ENCODE data around the gene VAV2.

The VAV2 gene

DNA sequence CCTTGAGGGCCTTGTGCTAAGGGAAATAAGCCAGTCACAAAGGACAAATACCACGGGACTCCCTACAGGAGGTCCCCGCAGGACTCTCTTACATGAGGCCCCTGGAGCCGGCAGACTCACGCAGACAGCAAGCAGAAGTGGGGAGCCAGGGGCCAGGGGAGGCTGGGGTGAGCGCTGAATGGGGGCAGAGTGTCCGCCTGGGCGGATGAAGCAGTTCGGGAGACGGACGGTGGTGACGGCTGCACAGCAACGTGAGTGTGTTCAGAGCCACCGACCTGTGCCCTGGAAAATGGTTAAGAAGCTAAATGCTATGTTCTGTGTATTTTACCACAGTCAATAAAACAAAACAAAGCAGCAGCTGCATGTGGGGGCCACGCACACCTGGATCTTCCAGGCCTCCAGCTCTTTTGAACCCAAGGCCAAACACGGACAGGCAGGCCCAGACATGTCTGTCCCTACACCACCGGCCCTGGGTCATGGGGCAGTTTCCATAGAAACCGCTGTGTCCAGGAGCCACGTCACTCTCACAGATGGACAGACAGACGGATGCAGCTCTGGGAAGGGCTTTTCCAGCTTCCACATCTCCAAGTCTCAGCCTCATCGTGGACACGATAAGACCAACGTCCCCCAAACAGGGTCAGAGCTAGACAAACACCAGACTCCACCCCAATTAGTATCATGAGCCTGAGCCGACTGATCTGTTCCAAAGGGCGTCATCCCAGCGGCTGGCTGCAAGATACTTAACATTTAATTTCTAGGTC lies 103.9 kb downstream of the VAV2 start:
- DNase-seq = no peak

DNA sequence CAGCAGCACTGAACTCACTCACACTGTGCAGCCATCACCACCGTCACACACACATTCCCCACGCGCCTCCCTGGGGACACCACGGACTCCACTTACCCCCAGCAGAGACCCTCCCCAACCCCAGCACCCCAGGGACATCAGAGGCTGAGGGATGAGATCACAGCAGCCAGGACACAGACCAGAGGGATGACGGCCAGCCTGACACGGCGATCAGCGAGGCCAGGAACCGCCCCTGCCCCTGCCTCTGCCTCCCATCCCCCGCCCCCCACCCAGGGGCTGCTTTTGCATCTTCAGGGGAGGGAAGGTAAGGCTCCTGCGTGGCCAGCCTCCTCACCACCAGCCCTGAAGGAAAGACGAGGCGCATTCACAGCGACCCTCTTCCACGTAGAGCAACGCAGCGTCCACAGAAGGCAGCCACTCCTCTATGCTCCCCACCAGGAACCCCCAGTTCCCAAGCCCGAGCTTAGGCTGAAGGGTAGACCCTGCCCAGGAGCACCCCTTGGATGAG lies 104.5 kb downstream of the VAV2 start:
- DNase-seq = no peak

DNA sequence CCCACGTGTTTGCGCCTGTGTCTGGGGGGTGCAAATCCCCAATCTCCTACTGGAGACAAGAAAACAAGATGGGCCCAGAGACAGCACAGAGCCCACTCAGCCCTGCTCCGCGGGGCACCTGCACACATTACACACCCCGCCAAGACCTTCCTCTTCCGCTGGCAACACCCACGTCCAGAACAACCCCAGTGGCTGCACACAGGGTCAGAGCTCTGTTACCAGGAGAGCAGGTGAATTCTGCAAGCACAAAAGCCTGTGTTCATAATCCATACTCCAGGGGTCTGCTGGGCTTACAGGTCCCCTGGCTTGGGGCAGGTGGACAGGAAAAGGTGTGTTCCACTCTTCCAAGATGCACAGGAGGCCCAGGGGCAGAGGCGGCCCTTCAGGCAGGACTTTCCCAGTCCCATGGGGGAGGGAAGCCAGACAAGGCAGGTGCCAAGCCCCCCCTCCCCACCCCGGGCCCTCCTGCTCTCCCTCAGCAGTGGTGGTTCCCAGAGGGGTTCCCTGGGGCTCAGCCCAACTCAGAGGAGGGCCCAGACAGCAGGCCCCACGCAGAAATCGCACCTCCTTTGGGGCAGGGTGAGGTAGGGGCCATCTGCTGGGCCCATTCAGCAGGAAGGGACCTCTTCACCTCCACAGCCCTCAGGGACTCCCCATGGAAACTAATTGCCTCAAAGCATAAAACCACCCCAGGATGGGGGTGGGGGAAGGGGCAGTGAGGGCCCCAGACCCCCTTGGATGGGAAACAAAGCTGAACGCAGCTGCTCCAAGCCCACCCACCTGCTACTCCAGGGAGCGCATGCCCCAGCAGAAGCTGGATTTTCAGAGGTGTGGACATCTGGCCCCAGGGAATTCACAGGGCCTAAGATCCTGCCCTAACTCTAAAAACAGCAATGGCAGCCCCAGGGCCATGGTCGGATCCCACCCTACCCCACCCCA lies 105.3 kb downstream of the VAV2 start:
- no peak for DNase-seq

DNA sequence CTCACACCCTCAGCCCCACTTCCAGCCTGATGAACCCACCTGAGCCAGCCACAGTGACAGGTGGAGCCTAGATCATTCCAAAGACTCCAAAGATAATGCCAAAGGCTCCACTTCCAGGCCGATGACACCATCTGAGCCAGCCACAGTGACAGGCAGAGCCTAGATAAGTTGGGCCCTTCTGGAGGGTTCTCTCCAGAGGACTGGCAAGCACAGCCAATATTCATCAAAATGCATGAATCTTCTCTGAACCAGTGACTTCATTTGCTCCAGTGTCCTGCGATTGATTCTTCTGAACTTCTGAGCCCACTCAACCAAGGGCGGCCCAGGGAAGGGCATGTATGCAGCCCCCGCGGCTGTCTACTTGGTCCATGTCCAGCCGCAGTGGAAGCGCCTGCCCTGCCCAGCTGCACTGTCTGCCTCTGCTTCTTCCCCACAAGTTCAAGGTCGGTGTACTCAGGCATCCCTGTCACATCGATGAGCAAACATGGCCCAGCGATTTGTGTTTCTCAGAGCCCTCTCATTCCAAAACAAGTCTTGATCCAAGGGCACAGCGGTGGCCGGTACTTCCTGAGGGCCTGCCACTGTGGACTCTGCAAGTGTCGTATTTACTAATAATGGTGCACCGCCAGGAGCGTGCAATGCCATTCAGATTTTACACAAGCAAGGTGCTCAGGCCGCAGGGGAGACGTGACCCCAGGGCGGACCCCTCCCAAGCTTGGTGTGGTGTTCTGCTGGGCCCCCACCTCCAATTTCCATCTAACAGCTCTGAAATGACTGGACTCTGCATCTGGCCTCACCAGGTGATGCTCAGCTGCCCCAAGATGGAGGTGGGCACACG lies 107.0 kb downstream of the VAV2 start:
- DNase-seq = no peak

DNA sequence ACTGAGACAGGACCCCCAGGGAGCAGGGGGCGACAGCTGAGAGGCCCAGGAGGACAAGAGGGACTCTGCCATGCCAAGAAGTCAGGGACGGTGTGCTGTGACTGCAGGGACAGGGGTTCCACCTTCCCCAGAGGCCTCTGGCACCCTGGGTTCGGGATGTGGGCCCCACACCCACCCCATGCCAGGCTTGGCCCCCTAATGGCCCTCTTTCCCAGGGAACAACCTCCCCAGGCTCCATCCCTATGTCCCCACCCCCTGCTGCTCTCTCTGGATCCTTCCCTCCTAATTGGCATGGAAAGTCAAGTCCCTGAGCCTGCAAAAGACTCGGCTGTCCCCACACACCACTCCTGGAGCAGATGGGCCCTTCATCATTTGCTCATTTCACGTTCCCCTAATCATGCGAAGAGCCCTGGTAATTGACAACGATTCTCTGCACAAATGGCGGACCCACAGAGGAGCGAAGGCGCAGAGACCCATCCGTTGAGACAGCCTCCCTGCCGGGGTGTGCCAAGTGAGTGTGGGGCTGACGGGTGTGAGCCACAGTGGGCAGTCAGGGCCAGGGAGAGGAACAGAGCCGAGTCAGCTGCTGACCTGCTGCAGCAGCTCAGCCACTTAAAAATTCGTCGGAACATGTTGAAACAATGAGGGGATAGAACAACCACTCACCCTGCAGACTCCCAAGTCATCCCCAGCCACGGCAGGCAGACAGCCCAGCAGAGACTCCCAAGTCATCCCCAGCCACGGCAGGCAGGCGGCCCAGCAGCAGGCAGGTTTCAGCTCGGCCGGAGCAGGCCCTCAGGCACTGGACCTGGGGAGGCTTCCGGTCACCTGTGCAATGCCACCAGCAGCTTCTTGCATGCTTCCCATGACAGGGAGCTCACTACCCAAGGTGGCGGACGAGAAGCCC lies 109.0 kb downstream of the VAV2 start:
- no peak for DNase-seq

DNA sequence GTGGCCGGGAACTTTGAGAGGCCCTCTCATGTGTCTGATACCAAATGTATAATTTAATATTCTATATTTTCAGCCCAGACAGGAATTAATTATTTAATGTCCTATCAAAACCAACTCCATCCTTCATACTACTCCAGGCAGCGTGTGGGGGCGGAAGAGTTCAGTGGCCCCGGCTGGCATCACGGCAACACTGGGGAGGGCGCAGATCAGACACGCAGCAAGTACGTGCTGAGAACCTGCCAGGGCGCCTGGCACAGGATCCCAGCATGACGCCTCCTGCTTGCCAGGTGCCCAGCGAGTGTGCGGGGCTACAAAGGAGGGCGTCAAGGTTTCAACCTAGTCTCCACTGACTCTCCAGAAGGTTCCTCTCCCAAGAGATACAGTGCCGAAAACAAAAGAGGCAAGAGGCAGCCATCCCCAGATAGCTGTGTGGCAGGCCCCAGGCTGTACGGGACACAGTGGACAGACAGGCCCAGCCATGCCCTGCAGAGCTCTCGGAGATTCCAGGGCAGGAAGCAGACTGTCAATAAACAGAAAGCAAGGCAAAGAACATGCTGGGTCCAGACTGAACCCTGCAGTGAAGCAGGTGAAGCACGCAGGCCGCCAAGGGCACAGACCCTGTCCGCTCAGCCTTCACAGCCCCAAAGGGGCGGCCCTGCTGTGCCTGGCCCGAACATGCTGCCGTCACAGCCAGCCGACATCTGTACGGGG lies 110.3 kb downstream of the VAV2 start:
- no peak for DNase-seq

DNA sequence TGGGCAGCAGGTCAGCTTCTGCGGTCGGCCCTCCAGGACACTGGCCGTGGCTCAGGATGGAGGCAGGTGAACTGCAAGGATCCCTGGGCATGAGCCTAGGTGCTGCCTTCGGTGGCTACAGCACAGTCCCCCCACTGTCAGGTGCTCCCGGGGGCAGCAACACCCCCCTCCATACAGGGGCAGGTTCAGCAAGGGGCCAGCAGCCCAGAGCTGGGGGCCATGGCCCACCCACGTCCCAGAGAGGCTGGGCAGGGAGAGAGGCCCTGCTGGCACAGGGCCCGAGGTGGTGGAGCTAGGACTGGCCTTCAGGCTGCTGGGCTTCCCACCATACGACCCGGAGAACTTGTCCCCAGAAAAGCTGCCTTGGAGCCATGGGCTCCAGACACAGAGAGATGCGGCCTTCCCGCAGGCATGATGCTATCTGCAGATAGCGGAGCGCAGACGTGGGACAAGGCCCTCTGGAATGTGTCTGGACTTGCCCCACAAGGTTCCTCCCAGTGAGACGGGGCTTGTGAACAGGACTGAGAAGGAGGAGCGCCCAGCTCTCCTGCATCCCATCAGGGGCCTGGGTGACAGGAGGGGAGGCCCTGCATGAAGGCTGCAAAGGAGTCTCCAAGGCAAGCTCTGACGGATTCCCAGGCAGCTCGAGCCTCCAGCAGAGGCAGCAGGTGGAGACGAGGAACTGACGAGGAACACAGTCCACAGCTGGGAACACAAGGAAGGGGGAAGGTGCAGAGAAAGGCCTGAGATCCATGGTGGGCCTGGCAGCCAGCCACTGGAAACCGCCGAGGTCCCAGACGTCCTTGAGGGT lies 111.1 kb downstream of the VAV2 start:
- DNase-seq = no peak

DNA sequence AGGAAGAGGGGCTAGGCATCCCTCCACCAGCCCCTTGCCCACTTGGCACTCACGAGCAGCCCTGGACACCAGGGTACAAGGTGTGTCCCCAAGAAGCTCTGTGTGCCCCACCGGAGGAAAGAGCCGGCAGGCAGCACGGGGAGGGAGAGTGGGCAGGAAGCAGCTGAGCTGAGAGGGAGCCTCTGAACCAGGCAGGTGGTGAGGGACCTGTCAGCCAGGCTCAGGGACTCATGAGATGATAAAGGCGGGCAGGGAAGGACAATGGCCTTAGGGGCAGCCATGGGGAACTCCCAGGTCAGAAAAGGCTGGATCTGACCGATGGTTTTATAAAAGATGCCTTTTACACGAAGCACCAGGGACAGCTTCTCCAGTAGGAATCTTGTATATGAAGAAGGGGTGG lies 112.0 kb downstream of the VAV2 start:
- no peak for DNase-seq

DNA sequence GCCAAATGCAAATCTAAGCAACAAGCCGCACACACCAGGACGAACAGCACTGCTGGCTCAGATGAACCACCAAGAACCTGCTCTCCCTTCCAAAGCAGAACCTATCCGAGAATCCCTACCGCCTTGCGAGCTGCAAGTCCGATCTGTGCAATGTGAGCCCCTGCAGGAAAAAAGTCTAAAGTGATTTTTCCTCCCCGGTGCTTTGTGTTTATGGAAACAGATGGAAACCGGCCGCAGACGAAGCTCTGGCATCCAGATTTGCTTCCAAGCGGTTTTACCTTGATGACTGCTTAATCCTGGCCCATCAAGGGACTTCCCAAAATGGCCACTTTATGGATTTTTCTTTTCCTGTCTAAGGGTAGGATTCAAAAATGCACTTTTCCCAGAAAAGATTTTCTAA lies 112.5 kb downstream of the VAV2 start:
- DNase-seq = no peak

DNA sequence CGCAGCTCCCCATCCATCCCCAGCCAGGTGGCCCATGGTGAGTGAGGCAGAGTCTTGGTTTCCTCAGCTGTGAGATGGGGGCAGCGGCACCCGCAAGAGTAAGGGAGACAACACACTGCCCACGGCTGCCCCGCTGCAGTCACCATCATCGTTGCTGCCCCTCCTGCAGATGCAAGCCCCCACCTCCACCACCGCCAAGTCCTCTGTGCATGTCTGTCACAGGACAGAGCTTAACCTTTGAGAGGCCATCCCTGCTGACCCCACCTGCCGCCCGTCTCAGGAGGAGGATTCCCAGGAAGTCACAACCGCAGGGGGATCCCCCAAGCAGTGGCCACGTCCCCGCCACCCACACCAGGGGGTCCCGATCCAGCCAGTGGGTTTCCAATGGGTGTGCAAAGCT lies 113.7 kb downstream of the VAV2 start:
- DNase-seq = no peak

DNA sequence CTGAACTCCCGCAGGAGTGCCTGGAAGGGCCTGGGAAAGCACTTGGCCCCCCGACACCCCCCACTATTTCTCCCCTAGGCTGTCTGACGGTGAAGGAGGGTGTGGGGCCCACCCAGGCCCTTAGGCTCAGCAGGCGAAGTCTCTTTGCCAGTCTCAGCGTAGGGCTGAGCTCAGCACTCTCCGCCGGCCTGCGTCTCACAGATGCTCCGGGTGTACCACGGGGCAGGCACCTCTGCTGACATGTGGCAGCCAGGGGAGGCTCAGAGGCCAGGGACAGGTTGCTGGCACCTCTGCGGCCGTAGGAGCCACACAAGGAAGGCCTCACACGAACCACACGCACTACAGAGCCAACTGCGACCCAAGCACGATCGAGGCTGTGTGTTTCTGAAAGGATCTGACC lies 114.2 kb downstream of the VAV2 start:
- DNase-seq = no peak

DNA sequence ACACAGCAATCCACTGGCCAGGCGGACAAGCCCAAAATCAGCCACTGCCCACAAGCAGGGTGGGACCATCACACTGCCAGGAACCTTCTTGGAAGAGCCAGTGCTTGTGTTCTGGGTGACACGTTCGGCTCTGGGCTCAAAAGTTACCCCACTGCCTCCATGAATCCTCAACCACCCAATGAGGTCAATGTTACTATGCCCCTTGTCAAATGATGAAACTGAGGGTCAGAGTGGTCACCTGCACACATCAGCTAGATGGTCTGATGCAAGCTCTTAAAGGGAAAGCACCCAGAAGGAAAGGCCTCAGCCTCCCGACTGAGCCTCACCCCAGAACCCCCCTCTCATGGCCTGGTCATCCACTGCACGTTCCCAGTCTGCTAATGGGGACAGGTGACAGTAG lies 114.8 kb downstream of the VAV2 start:
- no peak for DNase-seq

DNA sequence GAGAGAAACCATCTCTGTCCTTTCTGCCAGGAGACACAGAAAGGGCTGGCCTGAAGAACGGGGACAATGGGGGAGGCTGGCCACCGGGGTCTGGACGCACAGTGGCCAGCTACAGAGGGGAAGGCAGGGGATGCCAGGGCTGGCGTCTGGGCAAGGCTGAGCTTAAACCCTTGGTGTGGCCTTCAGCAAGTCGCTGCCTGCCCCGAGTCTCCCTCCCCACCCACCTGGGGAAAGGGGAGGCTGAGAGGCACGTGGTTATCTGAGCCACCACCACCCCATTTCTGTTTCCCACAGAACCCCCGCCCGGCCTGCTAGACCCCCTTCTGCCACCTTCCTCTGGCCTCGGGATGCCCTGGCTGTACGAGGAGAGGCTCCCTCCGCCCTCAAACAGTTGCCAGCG lies 115.3 kb downstream of the VAV2 start:
- DNase-seq = no peak

DNA sequence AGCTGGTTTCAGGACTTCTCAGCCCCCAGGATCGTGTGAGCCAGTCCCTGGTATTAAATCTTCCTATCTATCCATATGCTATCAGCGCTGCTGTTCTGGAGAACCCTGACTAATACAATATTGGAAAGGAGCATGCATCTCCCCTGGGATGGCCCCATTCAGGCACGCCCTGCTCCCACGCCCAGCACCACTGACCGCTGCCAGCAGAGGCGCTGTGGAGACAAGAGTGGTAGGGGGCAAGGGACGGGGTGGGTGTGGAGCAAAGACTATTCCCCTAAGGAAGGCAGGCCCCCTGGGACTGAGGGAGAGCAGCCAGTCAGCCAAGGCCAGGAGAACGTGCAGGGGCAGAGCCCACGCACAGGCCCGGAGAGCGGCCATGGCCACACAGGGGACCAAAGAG lies 116.0 kb downstream of the VAV2 start:
- no peak for DNase-seq

DNA sequence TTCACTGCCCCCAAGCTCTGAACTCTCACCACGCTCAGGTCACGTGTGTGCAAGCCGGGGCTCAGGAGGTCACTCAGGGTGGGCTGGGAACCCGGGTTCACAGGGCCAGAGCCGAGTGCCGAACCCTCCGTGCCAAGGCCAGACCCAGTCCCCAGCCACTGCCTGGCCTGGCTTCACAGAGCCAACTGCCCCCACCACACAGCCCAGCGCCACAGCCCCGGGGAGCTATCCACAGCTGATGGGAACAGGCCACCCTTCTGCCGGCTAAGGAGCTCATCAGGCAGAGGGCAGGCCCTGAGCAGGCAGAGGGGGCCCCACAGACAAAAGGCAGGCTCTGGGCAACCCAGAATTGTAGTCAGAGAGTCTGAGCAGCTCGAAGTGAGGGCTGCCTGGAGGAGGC lies 117.0 kb downstream of the VAV2 start:
- no peak for DNase-seq

DNA sequence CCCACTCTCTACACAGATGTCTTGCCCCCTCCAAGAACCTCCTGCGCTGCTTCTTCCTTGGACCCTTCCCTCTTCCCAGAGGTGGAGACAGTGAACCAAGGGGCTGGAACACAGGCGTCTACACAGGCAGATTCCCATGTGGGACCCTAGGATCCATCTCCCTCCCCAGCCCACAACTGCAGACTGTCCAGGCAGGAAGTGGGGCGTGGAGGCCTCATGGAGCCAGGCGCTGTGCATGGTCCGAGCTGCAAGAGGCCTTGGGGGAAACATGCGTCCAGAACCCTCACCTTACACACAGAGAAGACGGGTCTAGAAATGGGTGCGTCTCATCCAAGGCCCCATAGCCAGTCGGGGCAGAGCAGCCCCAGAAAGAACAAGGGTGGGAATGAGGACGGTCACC lies 117.5 kb downstream of the VAV2 start:
- DNase-seq = no peak

DNA sequence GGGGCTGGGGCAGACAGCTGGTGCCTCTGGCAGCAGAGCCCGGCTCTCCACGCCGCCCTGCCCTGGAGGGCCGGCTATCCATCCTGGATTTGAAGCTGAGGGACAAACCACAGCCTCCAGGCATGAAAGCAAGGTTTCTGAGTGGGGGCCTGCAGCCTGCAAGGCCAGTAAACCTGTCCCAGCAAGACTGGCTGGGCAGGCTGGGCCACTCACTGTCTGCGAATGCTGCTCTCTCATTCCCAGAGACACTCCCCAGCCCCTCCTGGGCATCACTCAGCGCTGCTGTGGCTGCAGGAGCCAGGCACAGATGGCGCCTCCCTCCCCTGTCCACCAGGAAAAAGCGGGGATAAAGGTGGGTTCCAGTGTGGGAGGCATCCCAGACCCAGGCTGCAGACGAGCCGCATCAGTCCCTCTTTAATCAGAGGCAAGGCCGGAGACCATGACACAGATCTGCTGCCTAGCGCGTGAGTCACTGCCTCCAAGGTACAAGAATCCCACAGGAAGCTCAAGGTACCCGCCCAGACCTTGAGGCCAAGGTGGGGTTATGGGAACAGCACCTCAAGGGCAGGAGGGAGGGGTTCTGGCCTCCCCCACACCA lies 118.0 kb downstream of the VAV2 start:
- DNase-seq = no peak

DNA sequence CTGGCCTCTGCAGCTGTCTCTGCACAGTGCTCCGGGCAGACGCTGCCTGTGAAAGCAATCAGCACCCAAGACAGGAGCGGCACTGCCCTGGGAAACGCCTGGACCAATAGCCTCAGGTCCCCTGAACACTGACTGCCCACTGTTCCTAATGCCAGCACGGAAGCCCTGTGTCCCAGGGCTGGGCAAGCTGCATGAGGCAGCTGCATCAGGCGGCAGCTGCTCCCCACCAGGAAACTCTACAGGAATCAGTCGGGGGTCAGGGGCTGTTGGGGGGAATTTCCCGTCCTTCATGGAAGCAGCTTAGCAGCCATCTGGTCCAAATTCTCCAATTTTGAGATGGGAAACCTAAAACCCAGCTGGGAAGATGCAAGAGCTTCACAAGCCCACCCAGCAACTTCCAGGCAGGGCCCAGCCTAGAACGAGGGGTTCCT lies 118.6 kb downstream of the VAV2 start:
- no peak for DNase-seq

DNA sequence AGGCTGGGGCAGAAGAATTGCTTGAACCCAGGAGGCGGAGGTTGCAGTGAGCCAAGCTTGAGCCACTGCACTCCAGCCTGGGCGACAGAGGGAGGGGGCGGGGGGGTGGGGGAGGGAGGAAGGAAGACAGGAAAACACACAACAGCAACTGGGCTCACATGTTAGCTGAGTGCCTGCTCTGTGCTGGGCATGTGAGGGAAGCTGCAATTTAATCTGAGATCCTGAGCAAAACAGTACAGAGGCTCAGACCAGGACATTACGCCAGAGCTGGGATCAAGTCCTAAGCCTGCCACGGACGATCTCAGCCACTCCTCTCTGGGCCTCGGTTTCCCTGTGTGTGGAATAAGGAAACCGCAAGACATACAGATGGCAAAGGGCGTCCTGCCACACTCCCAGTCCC lies 119.1 kb downstream of the VAV2 start:
- DNase-seq = no peak
